RPMI7951 (cell line): Measurements from ENCODE around the gene ECHS1. TPM values are rescaled to one million over a fixed set of nuclear protein-coding genes. Genes with fewer than 3 reads are reported as not detected.

Experiments
- DNase-seq: peaks from one replicate; pipeline ENCODE4 v3.0.0-alpha.2; 2012; ENCODE audit warnings: low read depth
- total RNA-seq: library from RNA; depleted of rRNA; stranded (reverse); fragments of >200 nt; shearing (Covaris generic); gene quantifications from 2 replicates; pipeline ENCODE4 v1.2.3, GENCODE V29; 2014

Gene ECHS1
- total RNA-seq, 1 experiment from 2014 or later, result 91.1 TPM

DNA sequence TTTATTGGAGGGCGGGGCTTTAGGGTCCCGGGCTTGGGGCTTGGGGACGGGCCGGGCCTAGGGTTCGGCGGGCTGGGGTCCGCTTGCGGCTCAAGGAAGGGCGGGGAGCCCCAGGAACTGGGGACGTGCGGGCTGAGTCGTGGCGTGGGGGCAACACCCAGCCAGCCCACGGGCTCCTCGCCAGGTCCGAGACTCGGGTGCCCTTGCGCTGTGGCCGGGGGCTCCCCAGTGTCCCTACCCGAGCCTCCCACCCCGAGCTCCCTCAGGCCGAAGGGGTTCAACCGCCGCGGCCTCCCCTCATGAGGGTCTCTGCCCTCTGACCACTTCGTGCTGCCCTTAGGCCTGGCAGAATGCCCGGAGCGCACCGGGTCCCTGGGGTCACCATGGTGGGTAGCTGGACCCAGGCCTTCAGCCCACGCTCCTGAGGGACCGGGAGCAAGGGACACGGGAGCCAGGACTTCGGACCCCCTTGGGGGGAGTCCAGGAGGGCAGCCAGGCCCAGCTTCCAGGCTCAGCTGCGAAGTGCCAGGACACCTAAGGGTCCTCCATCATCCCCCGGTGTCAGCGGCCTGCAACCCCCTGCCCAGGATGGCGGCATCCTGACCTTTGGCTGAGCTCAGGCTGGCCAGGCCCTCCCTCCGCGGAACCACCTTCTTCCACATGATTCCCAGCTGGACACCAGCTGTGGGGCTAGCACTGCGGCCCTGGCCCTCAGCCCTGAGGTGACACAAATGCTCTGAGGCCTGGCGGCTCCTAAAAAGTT is 14.8 kb downstream of the ECHS1 start:
- no peak for DNase-seq

DNA sequence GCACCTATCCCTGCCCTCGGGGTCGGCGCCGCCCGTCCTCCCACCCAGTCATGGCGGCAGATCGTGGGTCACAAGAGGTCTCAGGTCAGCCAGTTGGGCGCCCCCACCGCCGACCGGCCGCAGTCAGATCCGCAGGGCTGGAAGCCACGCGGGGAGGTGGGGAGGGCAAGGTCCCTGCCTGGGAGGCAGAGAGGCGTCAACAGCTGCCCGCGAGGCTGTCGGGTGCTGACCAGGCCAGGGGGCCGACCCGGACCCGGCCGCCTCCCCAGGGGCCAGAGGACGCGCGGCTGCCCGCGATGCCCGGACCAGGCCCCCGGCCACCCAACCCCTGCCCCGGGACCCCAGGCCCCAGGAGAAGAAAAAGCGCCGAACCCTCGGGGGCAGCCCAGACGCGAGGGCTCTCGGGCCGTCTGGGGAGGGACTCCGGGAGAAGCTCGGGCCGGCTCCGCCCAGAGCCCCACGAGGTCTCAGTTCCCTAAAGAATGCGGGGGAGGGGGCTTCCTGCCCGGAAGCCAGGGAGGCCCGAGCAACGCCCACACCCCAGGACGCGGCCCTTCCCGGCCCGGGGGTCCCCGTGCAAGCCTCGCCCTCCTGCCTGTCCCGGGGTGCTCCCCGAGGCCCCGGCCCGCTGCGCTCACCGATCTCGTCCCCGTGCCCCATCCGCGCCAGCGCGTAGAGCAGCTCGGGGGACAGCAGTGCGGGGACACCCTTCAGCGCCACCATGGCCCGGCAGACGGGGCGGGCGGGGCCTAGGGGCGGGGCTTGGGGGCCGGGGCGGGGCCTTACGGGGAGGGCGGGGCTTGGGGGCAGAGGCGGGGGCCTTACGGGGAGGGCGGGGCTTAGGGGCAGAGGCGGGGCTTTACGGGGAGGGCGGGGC is 15.6 kb downstream of the ECHS1 start, which contains the start of gene FUOM:
Gene FUOM (minus strand): TSS at position 735 of the 877 bp plus-strand sequence. CDS start 12 bp downstream, at position 723.
- no peak for DNase-seq

DNA sequence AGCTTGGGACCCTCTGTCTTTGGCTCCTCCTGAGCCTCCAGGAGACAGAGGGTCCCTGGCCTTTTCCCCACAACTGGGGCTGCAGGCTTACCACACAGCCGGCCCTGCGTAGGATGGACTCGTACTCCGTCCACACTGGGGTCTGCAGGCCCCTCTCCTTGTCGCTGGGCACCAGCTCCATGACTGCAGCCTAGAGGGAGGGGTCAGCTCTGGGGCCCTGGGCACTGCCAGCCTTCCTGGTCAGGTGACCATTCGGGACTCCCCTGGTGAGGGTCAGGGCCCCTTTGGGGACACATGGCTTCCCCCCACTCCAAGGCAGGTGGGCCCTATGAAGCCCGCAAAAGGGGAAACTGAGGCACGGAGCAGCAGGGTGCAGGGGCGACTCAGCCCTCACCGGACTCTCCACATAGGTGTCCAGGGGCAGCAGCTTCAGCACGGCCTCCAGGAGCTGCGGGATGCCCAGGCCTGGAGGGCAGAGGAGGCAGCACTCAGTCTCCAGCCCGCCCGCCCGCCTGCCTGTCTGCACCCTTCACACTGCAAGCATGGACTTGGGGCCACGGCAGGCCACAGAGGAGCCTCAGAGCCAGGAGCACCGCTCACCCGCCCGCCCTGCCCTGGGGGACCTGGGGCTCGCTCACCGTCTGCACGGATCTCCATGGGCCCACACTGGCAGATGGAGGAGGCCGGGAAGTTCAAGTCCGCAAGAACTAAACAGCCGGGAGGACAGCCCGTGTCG is 16.4 kb downstream of the ECHS1 start:
- DNase-seq, result no peak

DNA sequence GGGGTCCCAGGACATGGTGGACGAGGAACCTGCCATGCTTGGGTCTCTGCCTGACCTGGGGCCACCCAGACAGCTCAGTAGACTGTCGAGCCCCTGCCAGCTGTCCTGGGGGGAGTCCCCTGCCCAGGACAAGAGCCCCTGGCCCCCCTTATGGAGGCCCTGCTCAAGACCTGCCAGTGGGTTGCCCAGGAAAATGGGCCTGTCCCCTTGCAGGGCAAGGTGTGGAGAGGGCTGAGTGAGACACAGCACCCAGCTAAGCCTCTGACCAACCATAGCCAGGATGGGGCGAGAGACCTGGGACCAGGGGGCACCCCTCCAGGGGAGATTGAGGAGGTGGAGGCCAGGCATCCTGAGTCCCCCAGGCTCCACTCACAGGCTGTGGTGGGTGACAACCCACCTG is 17.2 kb downstream of the ECHS1 start:
- DNase-seq, result no peak

DNA sequence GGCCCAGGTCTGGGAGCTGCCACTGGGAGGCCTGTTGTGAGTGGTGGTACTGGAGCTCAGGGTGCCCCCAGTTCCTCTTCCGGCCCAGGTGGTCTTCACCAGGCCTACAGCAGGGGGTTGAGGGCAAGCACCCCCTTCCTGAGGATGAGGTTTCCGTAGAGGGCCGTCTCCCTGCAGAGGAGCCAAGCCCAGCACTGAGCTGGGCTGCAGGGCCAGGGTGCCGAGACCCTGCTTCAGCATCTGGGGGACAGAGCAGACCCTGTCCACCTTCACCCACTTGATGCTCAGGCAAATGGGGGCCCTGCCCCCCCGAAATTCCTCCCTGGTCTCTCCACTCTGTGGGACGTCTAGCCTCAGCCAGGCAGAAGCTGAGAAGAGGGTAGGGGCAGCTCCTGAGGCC is 17.9 kb downstream of the ECHS1 start:
- no peak for DNase-seq

DNA sequence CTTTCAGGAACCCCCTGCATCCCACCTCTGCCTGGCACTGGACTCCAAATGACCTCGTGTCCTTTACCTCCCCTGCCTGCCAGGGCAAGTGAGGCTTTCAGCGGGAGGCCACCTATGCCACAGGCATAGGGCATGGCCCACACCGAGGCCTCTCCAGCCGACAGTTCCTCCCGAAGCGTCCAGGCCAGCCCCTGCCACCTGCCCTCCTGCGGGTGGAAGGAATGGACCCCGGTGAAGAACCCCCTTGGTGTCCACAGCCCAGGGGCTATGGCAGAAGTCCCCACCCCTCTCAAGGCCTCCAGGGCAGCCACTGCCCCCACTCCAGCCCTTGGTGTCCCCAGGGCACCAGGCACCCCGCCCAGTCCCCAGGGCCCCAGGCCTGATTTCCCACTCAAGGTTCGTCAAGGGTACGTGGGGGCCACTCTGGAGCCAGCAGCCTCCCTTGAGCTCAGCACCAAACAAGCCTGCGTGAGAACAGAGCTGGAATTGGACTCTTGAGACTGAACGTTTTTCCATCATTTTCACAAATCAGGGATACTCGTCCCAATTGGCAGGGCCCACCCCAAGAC is 18.4 kb downstream of the ECHS1 start:
- no peak for DNase-seq

DNA sequence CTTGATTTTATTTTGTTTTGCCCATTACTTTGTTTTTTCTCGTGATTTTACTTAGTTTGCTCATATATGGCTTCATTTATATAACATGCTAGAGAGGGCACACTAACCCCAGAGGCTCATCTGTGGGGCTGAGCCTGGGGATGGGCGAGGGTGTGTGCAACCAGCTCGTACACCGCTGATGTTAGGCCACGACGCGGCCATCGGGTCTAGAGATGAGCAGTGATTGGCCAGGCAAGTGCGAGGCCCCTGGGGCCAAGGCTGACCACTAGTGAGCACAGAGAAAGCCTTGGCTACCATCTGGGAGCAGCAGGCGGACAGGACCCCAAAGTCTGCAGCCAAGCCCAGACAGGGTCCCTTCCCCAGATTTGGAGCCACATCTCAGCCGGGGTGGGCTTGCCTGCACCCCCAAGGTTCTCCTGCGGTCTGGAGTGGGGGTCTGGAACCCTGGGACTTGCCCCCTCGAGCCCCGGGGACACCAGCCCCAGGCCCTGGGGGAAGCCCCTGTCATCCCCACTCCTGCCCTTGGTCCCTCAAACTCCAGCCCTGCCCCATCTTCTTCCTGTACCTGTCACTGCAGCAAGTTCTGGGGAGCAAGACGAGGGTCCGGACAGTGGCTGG is 19.1 kb downstream of the ECHS1 start:
- no peak for DNase-seq

DNA sequence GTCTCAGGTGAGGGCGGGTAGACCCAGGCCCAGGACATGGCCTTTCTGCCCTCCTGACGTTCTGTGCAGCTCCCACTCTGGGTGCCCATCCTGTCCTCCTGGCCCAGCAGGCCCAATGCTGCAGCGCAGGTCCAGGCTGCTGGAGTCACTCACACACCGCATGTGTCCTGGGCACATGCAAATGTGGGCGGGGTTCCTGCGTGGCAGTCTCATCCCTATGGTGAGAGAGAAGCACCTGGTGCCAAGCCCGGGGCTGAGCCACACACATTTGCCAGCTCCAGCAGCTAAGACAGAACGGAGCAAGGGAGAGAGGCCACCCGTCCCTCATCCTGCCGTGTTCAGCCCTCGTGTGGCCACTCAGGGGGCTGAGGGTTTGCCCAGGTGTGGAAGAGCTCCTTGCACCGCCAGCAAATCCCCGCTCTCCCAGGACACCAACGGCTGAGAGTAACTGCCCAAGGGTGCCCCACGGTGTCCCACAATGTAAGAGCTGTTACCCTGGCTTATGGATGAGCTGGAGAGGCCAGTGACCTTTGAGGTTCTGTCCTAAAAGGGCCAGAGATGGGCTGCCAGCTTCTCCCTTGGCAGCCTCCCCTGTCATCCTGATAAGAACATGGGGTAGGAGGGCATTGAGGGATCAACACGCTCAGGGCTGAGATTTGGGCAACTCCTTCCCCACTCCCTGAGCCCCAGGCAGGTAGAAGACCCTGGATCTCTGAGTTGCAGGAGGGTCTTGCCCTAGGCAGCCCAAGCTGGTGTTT is 19.8 kb downstream of the ECHS1 start:
- no peak for DNase-seq

DNA sequence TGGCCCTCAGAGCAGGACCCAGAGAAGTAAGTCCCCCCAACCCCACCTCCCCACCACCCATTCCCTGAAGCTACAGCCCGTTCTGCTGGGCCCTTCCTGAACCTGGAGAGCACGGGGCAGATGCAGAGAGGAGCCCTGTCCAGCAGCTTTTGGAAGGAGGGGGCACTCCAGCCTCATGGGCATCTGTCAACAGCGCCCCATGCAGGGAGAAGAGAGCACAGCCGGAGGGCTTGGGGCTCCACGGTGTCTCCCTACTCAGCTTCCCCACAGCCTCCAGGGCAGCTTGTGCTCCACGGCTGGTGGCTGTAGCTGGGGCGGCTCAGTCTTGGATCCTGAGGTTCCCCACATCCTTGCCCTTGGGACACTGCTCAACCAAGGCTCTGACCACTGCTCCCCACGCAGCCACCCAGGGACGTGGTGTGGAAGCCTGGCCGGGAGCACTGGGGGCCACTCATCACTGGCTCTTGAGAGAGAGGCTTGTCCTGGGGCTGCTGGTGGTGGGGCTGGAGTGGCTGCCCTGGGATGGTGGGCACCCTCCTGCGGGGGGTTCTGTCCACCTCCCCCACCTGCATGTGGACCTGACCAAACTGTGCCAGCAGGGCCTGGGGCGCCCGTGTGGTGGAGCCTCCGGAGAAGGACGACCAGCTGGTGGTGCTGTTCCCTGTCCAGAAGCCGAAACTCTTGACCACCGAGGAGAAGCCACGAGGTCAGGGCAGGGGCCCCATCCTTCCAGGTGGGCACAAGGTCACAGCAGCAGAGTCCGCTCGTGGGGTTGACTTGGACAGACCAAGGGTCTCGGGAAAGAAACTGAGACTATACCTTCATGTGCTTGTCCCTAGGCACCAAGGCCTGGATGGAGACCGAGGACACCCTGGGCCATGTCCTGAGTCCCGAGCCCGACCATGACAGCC is 21.5 kb downstream of the ECHS1 start:
- no peak for DNase-seq

DNA sequence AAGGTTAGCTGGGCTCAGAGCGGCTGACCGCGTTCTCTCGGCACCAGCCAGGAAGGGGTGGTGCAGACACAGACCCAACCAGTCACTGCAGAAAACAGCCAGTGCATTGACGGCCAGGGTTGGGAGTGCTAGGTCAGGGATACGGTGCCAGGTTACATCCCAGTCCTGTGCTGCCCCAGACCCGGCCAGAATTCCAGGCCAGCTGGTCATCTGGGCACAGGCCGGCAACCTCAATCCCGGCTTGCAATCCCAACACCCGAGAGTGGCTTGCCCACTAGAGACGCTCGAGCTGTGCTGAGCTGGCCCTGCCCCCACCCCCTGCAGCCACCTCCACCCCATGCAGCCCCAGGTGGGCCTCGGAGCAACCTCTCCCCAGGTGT is 22.2 kb downstream of the ECHS1 start:
- no peak for DNase-seq

DNA sequence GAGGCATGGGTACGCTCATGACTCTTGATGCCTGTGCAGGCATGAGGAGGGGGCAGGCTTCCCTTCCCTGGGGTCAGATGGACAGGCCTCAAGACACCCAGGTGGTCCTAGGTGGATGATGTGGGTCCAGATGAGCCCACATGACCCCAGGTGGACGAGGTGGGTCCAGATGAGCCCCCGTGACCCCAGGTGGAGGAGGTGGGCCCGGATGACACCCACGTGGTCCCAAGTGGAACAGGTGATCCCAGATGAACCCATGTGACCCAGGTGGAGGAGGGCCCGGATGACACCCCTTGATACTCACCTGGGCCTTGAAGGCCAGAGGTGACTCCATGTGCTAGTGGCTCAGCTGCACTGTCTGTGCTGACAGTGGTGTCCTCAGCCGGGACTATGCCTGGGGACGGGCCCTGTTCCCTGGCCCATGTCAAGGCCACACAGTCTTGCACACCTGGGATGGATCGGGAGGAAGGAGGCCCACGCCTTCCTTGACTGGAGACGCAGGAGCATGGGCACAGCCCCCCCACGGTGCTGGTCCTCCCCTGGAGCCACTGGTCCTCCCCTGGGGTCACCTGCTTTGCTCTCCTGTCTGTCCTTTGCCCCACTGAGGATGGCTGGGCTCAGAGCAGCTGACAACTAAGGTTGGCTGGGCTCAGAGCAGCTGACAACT is 22.7 kb downstream of the ECHS1 start:
- DNase-seq, result no peak

DNA sequence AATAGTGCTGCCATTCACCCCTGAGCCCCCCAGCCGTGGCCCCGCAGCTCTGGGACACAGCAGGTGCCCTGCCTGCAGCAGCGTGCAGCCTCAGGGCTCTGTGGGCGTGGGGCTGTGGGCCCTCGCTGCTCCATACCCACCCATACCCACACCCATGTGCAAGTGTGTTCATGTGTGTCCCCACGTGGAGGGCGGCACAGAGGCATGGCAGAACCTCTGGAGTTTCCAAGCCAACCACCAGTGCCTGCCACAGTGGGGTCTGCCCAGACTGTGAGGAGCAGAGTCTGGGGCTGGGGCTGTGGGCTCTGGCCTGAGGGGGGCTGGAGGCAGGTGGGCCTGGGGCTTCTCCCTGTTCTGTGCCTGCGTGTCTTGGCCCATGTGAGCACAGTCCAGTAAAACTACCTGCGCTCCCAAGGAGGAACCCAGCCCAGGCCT is 23.6 kb downstream of the ECHS1 start:
- no peak for DNase-seq

DNA sequence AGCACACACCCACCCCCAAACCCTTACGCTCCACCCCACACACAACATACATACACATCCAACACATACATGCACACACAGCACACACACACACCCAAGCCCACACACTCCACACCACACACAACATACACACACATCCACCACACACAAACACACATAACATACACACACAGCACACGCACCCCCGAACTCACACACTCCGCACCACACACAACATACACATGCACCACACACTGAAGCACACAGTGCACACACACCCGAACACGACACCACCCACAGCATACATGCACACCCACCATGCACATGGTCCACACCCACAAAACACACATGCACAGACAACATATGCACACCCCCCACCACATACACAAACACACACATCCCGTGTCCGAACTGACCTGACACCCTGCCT is 24.0 kb downstream of the ECHS1 start:
- no peak for DNase-seq

DNA sequence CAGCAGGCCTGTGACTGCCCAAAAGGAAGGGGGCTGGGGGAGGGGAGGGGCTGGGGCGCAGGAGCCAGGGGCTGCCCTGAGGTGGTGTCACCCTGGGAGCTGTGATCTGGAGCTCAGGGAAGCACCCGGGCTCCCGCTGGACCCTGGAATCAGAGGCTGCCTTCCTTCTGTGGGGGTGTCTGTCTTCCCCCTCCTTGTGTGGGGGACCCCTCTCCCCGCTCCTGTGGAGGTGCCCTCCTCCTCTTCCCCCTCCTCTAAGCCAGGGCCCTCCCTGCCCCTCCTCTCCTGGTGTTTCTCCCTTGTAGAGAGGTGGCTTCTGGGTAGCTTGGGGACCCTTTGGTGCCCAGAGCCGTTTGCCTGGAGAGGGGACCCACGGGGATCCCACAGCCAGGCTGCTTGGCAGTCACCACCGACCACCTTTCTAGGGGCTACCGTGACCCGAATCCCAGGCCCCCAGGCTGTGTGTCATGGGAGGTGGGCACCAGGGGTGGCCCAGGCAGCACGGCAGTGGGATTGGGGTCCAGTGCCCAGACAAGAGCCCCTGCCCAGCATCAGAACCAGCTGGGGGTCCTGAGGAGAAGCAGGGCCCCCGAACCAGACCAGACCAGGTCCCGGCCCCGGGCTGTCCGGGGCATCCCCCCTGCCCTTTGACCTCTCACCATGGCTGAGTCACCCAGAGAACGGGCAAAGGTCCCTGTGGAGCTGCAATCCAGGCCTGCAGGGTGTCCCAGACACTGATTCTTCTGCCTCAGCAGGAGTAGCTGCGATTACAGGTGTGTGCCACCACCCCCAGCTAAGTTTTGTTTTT is 25.2 kb downstream of the ECHS1 start:
- no peak for DNase-seq

DNA sequence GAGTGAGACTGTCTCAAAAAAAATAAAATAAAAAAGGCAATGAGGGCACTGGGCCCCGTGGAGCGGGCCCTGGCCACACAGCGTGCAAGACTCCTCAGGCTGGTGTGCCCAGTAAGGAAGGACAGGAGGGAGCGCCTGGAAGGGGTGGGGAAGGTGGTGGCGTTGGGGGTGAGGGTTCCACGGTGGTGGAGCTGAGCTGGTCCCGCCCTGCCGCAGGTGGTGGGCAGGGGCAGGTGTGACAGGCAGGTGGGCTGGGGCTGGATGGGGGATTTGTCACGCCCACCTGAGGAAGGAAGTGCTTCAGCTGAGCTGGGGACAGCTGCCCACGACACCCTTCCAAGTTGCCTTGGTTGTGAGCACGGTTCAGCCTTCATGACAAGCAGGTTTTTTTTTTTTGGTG is 26.7 kb downstream of the ECHS1 start:
- DNase-seq, result no peak

DNA sequence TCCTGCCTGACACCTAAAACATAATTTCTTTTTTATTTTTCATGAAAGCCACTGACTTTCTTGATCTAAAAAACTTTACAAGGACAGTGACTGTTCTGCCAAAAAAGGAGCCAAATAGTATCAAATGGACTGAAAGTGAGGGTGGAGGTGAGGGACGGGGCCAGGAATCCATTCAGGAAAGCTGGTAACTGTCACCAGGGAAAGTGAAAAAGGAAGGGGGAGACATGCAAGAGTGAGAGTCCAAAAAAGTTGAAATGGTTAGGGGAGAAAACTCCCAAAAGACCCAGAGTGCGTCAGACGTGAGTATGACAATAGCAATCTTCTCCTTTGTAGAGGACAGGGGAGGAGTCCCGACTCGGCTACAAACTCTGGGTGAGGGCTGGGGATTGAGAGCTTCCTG is 28.9 kb downstream of the ECHS1 start:
- DNase-seq, result no peak

DNA sequence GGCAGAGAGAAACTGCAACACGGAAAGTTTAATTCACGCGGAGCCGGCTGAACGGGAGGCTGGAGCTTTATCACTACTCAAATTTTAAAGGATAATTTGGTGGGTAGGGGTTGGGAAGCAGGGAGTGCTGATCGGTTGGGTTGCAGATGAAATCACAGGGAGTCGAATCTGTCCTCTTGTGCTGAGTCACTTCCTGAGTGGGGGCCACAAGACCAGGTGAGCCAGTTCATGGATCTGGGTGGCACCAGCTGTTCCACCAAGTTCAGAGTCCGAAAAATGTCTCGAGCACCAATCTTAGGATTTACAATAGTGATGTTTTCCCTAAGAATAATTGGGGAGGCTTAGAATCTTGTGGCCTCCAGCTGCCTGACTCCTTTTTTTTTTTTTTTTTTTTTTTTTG is 29.6 kb downstream of the ECHS1 start:
- DNase-seq, result no peak

DNA sequence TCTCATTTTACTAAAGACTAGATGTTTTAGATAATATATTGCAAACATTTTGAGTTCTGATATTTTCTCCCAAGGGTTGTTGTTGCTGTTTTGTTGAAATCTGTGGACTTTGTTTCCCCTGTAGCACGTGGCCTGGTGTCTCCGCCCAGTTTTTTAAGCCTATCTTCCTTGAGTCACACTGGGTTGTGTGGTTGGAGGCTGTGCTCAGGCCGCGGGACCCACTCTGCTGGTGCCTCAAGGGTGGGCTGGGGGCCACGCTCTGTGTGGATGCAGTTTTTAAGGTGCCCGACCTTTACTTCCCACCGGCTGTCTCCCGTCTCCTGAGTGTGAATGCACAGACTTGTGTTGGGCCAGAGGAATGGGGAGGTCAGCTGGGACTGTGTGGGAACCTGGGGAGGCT is 30.2 kb downstream of the ECHS1 start:
- DNase-seq, result no peak
